ENCODE results near the gene LMOD1.
"Not testable (repeated sequence)": the region's sequence is repeated elsewhere in the genome, so short reads cannot be mapped to it uniquely, and the experiment has no call there.

LMOD1 gene

DNA sequence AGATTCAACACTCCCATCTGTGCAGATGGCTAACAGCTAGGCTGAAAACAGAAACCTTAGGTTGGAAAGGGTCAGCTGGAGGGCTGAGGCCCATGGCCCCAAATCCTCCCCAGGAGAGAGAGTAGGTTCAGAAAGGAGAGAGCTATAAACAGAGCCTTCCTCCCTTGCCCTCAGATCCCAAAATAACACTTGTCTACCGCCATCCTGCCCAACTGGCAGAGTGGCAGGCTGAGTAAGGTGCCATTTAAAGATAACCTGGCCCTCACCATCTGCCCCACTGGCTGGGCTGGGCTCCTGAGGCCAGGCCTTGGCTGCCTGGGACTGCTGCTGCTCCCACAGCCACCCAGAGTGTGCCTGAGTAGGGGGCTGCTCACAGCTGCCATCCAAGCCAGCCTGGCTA is 61.9 kb downstream of the LMOD1 start:
- H3K4me3 ChIP-seq: no peak overlapping the region
- peak overlapping the region in 8 of 21 experiments; percentile 3 to 61 (median 22) for H3K27ac ChIP-seq

DNA sequence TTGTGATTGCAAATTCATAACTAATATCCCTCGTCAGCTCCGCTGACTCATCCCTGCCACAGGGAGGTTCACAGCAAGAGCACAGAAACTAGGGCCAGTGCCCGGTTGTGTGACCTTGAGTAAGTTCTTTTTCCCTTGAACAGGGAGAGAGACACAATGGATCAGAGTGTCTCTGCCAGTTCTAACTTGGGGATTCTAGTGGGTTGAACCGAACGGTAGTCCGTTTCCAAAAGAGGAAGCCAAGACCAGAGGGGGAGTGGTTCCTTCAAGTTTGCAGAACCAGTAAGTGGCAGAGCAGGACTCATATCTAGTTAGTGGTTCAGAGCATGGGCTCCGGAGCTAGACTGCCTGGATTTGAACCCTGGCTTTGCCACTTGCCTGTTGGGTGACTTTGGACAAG is 62.6 kb downstream of the LMOD1 start:
- H3K4me3 ChIP-seq: no peak overlapping the region
- H3K27ac ChIP-seq: peak overlapping the region in 8 of 21 experiments; percentile 3 to 61 (median 14)

DNA sequence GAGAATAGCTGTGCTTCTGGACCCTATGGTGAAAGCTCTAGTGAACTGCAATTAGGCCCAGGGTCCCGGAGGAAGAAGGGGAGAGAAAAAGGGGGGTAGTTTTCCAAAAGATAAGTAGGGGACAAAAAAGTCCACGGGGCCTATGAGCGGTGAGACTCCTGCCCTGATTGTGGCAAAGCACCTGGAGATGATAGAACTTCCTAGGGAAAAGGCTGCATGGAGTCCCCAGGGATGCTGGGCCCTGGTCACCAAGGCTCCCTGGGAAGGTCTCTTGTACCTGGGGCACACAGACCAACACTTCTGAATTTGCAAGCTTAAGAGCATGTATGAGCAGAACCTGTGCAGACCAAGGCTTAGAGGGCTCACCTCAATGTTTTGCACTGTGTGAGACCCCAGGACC is 63.1 kb downstream of the LMOD1 start:
- H3K27ac ChIP-seq: peak overlapping the region in 5 of 21 experiments; percentile 4 to 34 (median 12)

DNA sequence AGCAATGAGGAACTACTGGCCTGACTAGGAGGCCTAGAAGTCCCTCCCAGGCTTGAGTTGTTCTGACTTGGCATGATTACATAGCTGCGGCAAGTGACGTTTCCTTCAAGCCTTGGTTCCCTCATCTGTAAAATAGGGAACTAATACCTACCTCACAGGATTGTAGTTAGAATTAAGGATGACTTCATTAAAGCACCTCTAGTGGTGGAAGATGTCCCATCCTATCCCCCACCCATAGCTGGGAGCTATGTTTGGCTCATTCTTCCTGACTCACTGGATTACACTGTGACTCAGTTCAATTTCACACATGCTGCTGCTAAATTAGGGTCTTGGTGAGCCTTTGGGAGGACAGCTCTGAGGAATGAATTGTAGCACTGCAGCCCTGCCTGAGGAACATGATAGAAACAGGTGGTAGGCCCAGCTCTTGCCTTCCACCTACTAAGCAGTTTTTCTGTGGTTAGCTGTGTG is 63.6 kb downstream of the LMOD1 start:
- Histone ChIP-seq H3K27ac (peak overlapping the region in 1 of 21 experiments; percentile 34), H3K4me3 (no peak overlapping the region)

More for the DNA sequence above, 63.1 kb downstream of the LMOD1 start:
- no peak overlapping the region for H3K4me3 ChIP-seq

DNA sequence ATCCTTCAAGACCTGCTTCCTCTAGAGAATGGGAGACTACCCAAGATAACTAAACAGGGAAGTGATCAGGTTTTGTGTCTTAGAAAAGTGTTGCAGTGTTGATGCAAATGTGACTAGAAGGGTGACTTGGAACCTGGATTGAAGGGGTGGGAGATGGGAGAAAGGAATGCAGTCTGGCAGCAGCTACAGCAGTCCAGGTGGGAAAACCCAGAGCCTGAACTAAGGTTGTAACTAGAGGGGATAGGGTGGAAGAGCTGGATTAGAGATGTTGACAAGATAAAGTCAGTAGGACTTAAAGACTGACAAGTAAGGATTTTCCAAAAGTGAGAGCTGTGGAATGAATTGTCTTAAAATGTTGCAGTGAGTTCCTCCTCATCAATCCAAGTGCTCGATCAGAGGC is 64.7 kb downstream of the LMOD1 start:
- no peak overlapping the region for H3K27ac ChIP-seq

DNA sequence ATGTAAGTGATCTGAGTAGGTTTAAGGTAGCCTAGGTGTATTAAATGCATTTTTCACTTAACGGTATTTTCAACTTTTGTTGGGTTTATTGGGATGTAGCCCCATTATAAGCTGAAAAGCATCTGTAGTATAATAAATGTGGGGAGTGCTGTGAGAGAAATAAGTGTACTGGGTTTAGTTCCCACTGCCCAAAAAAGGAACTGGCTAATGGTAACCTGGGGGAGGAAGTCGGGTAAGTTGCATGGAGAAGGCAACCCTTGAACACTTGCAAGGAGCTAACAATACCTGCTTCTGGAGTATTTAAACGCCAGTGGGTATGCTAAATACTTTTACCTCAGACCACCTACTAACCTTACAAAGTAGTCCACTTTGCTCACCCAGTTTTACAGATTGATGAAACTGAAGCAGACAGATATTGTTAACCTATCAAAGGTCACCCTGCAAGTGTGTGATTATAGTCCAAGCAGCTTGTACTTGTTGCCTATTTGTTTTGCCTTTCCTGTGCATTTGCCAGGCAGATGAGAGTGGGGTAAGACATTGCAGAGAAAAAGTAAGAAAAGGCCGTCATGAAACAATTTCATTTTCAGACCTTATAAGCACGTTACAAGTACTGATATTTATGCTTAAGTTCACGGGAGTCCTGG is 65.3 kb downstream of the LMOD1 start:
- Histone ChIP-seq H3K4me3 (no peak overlapping the region), H3K27ac (no peak overlapping the region)

More for the DNA sequence above, 64.7 kb downstream of the LMOD1 start:
- no peak overlapping the region for H3K4me3 ChIP-seq

DNA sequence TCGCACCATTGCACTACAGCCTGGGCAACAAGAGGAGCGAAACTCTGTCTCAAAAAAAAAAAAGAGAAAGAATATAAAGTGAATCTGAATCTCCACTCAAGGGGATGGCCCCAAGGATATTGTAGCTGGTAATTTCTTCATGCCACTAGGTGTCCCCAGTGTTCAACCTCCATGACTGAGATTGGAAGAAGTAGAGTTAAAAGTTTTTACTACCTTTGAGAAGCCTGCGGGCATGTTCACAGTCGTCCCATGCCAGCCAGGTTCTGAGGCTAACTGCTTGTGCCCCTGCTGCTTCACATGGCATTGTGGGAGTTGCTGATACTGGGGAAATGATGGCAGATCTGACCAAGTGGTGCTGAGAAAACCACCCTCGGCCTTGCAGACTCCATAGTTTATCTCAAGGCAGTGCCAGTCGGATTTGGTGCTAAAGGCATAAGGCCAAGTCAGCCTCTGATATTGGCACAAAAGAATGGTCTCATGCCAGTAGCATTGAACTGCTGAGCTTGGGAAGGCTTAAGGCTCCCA is 68.4 kb downstream of the LMOD1 start:
- H3K27ac ChIP-seq: no peak overlapping the region

DNA sequence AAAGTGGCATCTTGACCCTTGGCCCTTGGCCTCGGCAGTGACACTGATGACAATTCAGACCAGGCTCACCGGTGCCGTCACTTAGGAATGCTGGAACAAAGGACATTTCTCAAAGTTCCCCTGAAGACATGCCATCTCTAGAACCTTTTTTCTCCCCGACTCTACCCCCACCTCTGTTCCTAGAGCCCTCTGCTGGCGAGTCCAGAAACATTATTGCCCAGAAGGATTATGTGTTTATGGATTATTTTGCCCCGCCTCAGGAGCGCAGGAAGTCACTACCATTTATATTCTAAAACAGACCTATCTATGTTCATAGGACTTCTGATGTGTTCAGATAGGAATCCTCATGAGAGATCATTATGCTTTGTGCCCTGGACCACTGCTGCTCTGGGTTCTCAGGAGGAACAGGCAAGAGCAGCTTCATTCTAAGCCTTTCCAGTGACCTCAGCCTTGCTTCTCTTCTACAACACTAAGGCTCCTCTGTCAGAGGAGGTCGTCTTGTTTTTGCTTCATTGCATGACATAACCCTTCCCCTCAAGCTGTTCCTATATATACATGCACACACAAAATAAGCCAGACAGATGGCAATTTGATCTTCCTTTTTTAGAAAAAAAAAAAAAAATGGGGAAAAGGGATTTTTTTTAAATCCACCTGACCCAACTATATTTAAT is 70.1 kb downstream of the LMOD1 start:
- Histone ChIP-seq H3K4me3 (no peak overlapping the region), H3K27ac (no peak overlapping the region)

More for the DNA sequence above, 68.4 kb downstream of the LMOD1 start:
- no peak overlapping the region for H3K4me3 ChIP-seq

DNA sequence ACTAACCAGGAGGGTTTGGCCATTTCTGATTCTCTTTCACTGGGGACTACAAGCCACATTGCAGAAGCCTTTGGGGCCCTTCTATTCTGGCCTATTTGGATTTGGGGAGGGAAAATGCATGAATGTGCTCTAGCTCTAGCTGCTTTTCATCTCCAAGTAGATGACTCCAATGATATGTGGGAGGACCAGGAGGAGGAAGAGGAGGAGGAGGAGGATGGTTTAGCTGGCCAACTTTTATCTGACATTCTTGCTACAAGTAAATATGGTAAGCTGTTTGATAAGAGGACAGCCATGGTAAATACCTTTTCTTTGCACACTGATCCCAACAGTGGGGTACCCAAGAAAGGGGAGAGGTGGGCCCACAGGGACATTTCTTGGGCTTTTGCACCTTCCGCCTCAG is 71.7 kb downstream of the LMOD1 start:
- Histone ChIP-seq H3K27ac (no peak overlapping the region), H3K4me3 (no peak overlapping the region)

DNA sequence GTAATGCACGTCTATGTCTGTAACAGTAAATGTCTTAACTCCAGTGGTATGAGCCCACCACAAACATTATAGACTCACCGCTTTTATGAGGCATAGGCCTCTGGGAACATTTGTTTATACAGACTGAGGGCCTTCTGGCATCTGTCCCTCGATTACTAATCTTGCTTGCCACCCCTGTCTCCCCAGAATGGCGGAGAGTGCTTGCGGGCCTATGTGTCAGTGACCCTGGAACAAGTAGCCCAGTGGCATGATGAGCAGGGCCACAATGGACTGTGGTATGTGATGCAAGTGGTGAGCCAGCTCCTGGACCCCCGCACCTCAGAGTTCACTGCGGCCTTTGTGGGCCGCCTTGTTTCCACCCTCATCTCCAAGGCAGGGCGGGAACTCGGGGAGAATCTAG is 76.0 kb downstream of the LMOD1 start:
- Histone ChIP-seq H3K4me3 (no peak overlapping the region), H3K27ac (no peak overlapping the region)

DNA sequence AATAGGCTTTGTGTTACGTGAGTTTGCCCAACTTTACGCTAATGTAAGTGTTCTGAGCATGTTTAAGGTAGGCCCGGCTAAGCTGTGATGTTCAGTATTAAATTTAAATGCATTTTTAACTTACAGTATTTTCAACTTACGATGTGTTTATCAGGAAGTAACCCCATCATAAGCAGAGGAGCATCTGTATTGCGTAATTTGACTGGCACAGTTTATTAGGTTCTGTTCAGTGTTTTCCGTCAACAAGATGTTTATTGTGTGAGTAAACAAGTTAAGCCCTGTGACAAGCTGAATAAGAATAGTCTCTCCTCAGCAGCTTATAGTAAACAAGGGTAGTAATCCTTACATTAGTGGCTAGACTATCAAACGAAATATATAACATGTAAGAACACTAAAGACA is 84.9 kb downstream of the LMOD1 start:
- Histone ChIP-seq H3K27ac (no peak overlapping the region), H3K4me3 (no peak overlapping the region)

DNA sequence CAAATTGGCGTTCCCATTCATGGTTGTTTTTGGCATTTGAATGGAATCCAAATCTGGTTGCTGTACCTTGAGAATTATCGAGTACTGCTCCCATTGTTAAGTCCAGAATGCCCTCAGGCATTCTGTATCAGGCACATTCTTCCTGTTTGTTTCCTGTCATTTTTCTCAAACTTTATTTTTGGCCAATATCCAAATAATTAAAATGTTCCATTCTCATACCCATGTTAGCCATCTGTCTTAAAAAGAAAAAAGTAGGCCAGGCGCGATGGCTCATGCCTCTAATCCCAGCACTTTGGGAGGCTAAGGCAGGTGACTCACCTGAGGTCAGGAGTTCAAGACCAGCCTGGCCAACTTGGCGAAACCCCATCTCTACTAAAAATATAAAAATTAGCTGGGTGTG is 86.9 kb downstream of the LMOD1 start:
- no peak overlapping the region for H3K27ac ChIP-seq
- no peak overlapping the region for H3K4me3 ChIP-seq

DNA sequence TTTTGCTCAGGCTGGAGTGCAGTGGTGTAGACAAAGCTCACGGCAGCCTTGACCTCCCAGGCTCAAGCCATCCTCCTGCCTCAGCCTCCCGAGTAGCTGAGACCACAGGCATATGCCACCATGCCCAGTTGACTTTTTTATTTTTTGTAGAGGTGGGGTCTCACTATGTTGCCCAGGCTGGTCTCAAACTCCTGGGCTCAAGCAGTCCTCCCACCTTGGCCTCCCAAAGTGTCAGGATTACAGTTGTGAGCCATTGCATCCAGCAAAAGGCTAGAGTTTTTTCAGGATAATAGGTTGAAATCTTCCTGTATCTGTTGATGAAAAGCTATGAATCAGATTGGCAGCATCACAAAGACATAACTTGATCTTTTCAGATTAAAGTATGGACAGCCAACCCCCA is 89.6 kb downstream of the LMOD1 start:
- H3K27ac ChIP-seq, H3K4me3 ChIP-seq: not testable (repeated sequence)

DNA sequence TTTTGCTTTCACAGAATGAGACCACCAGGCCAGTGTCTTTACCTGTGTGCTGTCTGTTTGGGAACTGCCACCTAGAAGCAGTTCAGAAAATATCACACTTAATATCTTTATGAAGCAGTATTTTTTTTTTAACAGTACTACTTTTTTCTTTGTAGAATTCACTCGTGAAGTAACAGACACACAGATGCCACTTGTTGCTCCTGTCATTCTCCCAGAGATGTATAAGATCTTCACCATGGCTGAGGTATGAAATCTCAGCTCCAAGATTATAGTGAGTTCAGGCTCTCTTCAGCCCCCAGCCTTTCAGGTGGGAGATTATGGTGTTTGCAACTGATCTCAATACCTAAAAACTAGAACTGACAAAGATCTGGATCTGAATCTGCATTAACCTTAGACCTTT is 94.4 kb downstream of the LMOD1 start:
- H3K4me3 ChIP-seq: no peak overlapping the region
- no peak overlapping the region for H3K27ac ChIP-seq

DNA sequence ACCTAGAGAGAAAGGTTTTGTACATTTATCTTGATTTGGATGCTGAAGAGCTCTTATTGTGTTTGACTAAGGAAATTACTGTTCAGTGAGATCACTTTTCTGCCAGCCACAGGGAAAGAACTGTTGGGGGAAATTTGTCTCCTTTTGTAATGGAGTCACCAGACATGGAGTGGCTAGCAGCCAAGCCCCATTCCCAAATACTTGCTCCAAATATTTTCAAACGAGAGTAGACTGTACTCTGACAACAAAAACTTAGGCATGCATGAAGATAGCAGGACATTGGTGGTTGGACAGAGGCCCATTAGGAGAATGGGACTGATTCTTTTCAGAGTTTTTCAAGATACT is 96.3 kb downstream of the LMOD1 start:
- Histone ChIP-seq H3K4me3 (no peak overlapping the region), H3K27ac (peak overlapping the region in 5 of 21 experiments; percentile 1 to 59 (median 18))

DNA sequence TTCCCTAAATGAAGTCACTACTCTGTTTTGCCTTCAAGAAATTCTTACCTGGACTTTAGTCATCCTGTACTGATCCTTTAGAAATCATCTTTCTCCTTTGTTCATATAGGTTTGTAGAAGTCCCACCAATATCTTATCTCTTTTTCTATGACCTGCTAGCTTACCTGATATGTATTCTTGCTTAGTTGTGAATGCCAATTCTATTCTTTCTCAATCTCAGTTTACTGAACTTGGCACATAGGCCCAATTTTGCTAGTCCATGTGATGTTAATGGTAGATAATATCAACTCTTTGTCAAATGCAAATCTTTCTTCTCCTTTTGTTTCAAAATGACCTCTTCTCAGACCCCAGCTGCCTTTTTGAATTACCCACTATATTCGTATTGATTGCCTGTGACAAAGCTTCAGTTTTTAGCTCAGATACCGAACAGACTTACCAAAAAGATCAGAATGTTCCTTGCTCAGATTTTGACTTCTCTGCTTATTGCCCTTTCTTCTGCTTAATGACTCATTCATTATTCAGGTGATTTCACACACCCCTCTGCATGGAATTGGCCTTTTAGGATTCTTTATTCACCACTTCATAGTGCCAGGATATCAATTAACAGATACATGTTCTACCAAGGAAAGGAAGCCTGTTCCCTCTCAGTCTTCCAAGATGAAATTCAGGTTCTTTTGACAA is 96.8 kb downstream of the LMOD1 start:
- Histone ChIP-seq H3K27ac (peak overlapping the region in 5 of 21 experiments; percentile 1 to 40 (median 12)), H3K4me3 (no peak overlapping the region)

DNA sequence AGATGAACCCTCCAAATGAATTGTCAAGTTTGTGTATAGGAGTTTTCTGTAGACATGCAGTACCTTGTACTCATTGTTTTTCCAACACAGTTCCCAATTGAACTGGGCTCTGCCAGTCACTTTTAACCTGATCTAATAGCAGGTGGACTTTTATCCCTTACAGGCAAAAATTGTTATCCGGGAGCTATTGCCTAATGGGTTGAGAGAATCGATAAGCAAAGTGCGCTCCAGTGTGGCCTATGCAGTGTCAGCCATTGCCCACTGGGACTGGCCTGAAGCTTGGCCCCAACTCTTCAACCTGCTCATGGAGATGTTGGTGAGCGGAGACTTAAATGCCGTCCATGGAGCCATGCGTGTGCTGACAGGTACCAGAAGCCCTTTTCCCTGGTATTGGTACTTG is 98.1 kb downstream of the LMOD1 start:
- H3K4me3 ChIP-seq: no peak overlapping the region
- no peak overlapping the region for H3K27ac ChIP-seq

DNA sequence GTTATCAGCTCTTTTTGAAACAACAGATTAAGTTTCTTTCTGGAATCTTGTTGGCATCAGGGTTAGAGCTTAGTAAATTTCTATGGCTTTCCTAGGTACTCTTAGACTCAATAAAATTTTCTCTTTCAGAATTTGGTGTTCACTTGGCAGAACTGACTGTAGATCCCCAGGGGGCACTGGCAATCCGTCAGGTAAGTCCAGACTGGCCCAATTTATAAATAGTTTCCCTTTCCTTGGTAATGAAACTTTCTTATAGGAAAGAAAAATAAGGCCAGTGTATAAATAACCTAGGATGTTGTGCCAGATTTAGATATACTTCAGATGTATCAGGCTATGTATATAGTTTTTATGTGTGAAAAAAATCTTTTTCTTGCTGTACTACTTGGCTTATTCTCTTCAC is 99.2 kb downstream of the LMOD1 start:
- Histone ChIP-seq H3K27ac (no peak overlapping the region), H3K4me3 (no peak overlapping the region)

Measured in skin epidermis (tissue), 12 donors.